GM19452 (cell line): Measurements from ENCODE around the gene TUBB2B.
"Not testable (repeated sequence)": the region's sequence is repeated elsewhere in the genome, so short reads cannot be mapped to it uniquely, and the experiment has no call there.

Experiments
- ATAC-seq: cut with Tn5 transposase; IDR thresholded peaks from one replicate; pipeline ENCODE4 v1.9.1; 2021; ENCODE audit not compliant: unreplicated experiment

The TUBB2B gene

DNA sequence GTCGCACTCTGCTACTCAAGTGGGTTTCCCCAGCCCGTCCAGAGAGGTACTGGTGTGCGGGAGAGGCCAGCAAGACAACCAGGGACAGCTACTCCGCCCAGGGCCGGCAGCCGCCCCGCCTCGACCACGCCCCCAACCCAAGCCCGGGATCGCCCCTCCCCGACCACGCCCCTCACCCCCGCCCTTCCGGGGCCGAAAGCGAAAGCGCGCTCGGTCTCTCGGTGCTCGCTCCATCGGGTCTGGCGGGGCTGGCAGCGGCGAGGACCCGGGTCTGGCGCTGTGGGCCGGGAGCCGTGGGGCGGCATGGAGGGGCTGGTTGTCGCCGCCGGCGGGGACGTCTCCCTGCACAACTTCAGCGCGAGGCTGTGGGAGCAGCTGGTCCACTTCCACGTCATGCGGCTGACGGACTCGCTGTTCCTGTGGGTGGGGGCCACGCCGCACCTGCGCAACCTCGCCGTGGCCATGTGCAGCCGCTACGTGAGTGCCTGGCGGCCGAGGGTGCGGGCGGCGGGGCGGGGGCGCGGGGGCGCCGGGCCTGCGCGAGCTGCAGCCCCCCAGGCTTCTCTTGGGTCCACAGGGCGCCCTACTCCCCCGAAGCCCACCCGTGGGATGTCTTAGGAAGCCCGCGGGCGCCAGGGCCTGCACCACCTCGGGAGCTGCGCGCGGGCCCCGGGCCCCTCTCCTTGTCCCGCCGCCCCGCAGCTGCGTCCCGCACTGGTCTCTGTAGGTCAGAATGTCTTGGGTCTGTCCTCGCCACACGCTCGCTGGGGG is 31.5 kb upstream of the TUBB2B start, which contains the start of gene PSMG4:
Gene PSMG4, plus strand, starts transcription at position 228 of the 771 bp plus-strand sequence. Its CDS starts 76 bp downstream, at position 304.
- ATAC-seq, result peak; percentile 66

DNA sequence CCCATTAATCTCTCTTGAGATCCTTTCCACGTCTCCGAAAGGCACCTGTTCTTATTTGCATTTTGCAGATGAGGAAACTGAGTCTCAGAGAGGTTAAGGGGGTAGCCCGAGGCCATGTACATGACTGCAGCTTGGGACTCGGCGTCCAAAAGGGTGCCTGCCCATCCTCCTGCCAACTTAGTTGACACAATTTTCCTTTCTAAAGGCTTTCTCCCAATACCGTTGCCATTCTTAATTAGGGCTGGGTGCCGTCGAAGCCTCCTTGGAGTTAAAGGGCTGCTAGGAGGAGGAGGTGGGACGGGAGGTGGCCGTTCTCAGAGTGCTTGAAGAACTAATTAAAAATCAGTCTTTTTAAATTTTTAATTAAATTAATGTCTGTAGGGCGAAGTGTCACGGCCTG is 30.7 kb upstream of the TUBB2B start:
- ATAC-seq, result no peak

GRCh38 chr6:3253597-3253961 is 26.1 kb upstream of the TUBB2B start:
- no peak for ATAC-seq

- no peak for ATAC-seq
Measured at GRCh38 chr6:3252861-3253596, 25.6 kb upstream of the TUBB2B start.

DNA sequence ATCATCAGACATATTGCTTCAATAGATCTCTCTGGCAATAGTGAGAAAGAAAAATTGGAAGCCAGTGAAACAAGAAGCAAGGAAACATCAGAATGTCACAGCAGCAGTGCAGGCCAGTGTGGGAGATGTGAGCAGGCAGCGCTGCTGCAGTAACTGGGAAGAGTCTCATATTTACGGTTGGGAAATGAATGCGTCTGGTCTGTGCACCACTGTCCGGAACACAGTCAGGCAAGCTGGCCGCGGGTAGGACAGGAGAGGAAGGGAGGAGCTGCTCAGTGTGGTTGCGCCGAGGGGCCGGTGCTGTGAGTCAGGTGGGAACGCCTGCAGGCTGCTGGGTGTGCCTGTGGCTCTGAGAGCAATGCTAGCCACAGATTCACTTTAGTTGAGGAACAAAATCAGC is 24.9 kb upstream of the TUBB2B start:
- ATAC-seq, result no peak

DNA sequence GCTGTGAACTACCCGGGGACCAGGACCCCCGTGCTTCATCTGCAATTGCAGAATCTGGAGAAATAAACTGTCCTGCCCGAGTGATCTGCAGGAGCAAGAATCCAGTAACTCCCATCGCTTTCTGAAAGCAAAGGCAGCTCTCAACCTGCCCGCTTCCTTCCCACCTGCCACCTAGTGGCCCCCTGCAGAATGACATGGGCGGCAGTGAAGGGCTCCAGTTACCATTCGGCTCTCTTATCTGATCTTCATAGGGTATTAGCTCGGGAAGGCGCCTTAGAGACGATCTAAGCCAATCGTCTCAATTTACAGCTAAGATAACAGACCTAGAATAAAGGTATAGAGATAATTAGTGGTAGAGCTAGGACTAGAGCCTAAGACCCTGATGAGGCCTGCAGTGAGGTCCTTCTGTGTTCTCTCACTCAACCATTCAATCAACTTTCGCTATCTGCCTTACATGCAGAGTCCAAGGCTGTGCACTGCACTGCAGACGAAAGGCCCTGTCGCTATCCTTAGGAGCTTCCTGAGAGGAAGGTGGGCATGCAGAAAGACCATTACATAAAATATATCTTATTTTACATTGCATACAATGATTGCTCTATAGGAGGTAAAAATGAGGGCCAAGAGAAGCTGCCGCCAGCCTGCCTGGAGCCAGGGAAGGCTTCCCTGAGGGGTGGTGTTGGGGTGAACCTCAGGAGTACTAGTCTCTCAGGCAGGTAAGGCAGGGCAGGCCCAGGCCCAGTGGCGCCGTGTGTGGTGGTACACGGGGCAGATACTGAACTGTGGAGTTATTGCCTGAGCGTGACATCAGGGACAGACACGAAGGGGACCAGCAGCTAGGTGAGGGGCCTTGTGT is 24.2 kb upstream of the TUBB2B start:
- no peak for ATAC-seq

GRCh38 chr6:3250231-3250675 is 22.8 kb upstream of the TUBB2B start:
- no peak for ATAC-seq

DNA sequence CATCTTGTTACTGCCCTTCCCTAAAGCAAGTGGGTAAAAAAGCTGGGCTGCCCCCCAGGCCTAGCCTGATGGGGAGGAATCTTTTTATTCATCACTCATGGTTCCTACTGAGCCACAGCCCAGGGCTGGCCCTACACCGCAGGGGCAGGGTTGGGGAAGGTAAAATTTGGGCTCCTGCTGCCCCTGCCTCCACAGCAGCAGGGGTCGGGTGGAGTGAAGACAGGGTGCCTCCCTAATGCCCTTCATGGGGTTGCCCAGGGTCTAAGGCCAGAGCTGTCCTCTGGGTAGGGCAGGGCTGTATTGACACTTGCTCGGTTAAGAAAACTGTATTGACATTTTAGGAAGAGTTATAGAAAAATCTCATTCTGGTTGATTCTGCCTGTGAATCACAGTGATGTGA is 22.4 kb upstream of the TUBB2B start:
- no peak for ATAC-seq

GRCh38 chr6:3247255-3248146 is 20.0 kb upstream of the TUBB2B start:
- ATAC-seq, result no peak

- ATAC-seq, result no peak
Measured at GRCh38 chr6:3245216-3245615, 17.8 kb upstream of the TUBB2B start.

GRCh38 chr6:3244832-3245161 is 17.3 kb upstream of the TUBB2B start:
- ATAC-seq, result not testable (repeated sequence)

DNA sequence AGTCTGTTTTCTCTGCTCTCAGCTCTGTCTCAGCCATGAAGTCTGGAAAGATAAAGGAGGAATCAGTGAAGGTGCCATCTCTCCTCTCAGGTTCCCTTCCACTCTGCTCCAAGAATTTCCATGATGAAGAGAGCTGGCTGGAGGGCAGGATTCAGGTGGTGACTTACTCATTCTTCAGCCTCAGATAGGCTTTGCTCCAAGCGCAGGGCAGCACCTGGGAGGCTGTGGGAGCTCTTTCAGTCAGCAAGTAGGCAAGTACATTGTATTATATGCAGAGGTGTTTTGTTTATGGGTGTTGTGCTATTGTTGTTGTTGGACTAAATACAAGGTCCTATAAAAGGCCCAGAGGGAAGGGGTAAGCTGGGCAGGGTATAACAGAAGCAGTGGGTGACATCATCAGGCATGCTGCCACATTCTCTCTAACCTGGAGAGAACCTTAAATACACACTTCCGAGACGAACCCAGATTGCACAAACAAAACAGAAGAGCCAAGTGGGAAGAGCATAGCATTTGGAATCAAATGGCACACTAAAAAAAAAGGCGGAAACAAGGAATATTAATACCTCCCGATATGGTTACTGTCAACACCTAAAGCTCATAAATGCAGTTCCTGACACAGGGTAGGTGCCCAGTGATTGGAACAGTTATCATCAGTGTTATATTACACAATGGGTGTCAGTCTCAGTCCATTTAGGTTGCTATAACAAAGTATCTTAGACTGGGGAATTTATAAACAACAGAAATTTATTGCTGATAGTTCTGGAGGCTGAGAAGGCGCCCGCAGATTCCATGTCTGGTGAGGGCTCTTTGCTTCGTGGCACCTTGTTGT is 16.8 kb upstream of the TUBB2B start:
- ATAC-seq, result no peak

GRCh38 chr6:3242768-3243167 is 15.3 kb upstream of the TUBB2B start:
- no peak for ATAC-seq

- not testable (repeated sequence) for ATAC-seq
Measured at GRCh38 chr6:3241745-3242144, 14.3 kb upstream of the TUBB2B start.

DNA sequence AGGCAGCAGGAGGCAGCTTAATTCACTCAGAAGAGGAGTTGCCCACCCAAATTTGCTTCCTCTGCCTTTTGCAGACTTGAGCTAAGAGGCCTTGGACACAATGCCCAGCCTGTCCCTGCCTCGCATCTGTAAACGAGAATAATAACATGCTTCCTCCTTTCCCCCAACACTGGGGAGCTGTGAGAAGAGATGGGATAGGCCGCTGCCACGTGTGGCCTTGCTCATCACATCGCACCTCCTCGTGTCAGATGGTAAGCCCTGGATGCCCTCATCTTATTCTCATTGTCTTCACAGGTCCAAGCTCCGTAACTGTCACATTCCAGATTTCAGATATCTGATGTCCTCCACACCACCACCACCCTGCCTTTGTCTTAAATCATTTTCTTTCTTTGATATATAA is 13.1 kb upstream of the TUBB2B start:
- ATAC-seq, result no peak

DNA sequence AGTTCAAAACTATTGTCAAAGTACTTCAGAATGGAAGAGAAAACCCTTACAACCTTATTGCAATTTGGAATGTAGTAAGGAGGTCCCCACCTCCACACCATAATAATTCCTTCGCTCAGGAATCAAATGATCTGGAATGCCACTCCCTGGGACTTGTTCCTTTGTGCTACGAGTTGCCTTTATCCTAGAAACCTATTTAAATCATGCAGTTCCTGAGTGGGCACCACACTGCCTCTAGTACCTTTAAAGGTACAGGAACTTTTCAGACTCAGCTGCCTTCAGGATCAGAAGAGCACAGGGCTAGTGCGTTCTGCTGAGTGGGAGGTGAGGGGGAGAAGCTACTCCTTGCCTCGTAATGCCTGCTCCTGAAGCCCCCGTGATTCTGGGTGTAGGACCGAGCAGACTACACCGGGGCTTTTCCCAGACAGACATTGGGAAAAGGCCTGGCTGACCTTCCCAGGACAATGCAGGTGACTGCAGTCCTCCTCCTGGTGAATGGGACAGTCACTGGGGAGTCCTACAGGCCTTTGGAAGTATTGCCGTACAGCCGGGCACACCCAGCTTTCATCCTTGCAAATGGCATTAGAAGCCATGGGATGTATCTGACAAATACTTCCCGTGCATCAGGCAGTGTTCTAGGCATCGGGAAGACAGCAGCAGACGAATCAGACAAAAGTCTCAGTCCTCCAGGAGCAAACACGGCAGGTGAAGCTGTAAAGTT is 11.8 kb upstream of the TUBB2B start:
- no peak for ATAC-seq

GRCh38 chr6:3237761-3238662 is 10.6 kb upstream of the TUBB2B start:
- ATAC-seq, result no peak

GRCh38 chr6:3236005-3236404 is 8.6 kb upstream of the TUBB2B start:
- ATAC-seq, result no peak
